ENCODE data around the gene SLC6A19.

SLC6A19 gene

GRCh38 chr5:1181451-1182359 is 19.7 kb upstream of the SLC6A19 start:
- DNase-seq = no peak

- no peak for DNase-seq
Observed at GRCh38 chr5:1182360-1182632, 19.1 kb upstream of the SLC6A19 start.

GRCh38 chr5:1182633-1183423 is 18.6 kb upstream of the SLC6A19 start:
- DNase-seq = no peak

GRCh38 chr5:1183424-1184162 is 17.8 kb upstream of the SLC6A19 start:
- DNase-seq = no peak

GRCh38 chr5:1184163-1184470 is 17.3 kb upstream of the SLC6A19 start:
- no peak for DNase-seq

GRCh38 chr5:1184481-1184880 is 16.9 kb upstream of the SLC6A19 start:
- DNase-seq = no peak

- DNase-seq = no peak
Observed at GRCh38 chr5:1185038-1185627, 16.3 kb upstream of the SLC6A19 start.

- DNase-seq = no peak
Observed at GRCh38 chr5:1185629-1186350, 15.6 kb upstream of the SLC6A19 start.

- no peak for DNase-seq
Observed at GRCh38 chr5:1186351-1187233, 14.8 kb upstream of the SLC6A19 start.

- DNase-seq = no peak
Observed at GRCh38 chr5:1187234-1187949, 14.0 kb upstream of the SLC6A19 start.

- no peak for DNase-seq
Observed at GRCh38 chr5:1187950-1188334, 13.5 kb upstream of the SLC6A19 start.

GRCh38 chr5:1188464-1188863 is 12.9 kb upstream of the SLC6A19 start:
- DNase-seq = no peak

GRCh38 chr5:1189269-1189668 is 12.1 kb upstream of the SLC6A19 start:
- no peak for DNase-seq

GRCh38 chr5:1190278-1190677 is 11.1 kb upstream of the SLC6A19 start:
- DNase-seq = no peak

GRCh38 chr5:1190837-1191239 is 10.6 kb upstream of the SLC6A19 start:
- DNase-seq = no peak

- no peak for DNase-seq
Observed at GRCh38 chr5:1192971-1193590, 8.3 kb upstream of the SLC6A19 start.

- DNase-seq = no peak
Observed at GRCh38 chr5:1193591-1193985, 7.8 kb upstream of the SLC6A19 start.

- no peak for DNase-seq
Observed at GRCh38 chr5:1194378-1194777, 7.0 kb upstream of the SLC6A19 start.

- DNase-seq = no peak
Observed at GRCh38 chr5:1195439-1195838, 6.0 kb upstream of the SLC6A19 start.

- no peak for DNase-seq
Observed at GRCh38 chr5:1195916-1196315, 5.5 kb upstream of the SLC6A19 start.

- DNase-seq = no peak
Observed at GRCh38 chr5:1196562-1196961, 4.8 kb upstream of the SLC6A19 start.
